CD1c-positive myeloid dendritic cell (primary cell): Measurements from ENCODE around the gene RSRC1.
"Not testable (repeated sequence)": the region's sequence is repeated elsewhere in the genome, so short reads cannot be mapped to it uniquely, and the experiment has no call there.

Experiments used
- DNase-seq: peaks from one replicate; pipeline ENCODE4 v3.0.0-alpha.2; 2016; ENCODE audit errors: extremely low spot score

Gene RSRC1

DNA sequence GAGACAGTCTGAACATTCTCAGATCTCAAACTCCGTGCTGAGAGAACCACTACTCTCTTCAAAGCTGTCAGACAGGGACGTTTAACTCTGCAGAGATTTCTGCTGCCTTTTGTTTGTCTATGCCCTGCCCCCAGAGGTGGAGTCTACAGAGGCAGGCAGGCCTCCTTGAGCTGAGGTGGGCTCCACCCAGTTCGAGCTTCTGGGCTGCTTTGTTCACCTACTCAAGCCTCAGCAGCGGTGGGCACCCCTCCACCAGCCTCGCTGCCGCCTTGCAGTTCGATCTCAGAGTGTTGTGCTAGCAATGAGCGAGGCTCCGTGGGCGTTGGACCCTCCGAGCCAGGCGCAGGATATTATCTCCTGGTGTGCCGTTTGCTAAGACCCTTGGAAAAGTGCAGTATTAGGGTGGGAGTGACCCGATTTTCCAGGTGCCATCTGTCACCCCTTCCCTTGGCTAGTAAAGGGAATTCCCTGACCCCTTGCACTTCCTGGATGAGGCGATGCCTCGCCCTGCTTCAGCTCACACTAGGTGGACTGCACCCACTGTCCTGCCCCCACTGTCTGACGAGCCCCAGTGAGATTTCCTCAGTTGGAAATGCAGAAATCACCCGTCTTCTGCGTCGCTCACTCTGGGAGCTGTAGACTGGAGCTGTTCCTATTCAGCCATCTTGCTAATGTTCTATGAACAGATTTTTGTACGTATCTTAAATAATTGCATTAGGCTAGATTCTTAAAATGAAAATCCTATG is 220.0 kb downstream of the RSRC1 start:
- not testable (repeated sequence) for DNase-seq

DNA sequence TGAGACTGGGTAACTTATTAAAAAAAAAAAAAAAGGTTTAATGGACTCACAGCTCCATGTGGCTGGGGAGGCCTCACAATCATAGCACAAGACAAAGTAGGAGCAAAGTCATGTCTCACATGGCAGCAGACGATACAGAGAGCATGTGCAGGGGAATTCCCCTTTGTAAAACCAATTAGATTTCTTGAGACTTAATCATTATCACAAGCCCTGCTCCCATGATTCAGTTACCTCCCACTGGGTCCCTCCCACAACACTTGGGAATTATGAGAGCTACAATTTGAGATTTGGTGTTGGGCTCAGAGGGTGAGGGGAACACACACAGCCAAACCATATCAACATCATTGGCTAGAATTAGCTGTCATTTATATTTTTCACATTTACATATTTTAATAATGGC is 221.0 kb downstream of the RSRC1 start:
- peak; percentile 19 for DNase-seq

GRCh38 chr3:158333736-158334135 is 223.8 kb downstream of the RSRC1 start:
- DNase-seq = peak; percentile 55

DNA sequence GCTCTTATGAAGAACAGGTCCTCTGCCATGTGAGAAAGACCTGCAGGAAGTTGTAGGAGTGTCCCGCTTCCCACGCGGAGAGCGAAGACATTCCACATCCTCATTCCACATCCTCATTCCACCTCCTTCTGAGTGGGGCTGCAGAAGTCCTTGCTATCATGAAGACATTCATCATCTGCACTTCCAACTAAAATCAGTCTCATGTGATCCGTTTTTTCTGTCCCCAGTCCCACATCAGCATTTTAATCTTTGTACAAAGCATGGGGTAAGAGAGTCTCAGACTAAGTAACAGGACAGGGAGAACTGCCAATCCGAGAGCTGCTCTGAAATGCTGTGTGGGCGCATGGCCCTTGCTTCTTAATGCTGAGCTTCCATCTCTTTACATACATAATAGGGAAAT is 227.2 kb downstream of the RSRC1 start:
- peak; percentile 94 for DNase-seq

DNA sequence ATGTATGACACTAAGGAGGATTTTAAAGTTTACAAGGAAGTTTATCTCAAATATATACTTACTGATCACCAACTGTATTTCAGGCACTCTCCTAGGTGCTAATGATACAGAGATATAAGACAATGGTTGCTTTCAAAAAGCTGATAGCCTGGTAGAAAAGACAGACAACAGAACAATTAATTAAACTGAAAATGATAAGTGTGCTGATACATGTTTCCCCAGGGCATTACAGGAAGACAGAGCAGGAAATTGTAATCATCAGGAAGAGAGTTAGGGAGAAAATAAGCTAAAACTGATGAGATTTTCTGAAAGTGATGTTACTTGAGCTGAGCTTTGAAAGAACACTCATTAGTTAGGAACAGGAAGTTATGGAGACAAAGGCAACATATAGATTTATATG is 229.7 kb downstream of the RSRC1 start:
- no peak for DNase-seq

GRCh38 chr3:158340951-158341350 is 231.1 kb downstream of the RSRC1 start:
- DNase-seq = not testable (repeated sequence)

- no peak for DNase-seq
These were observed 238.1 kb downstream of the RSRC1 start for GRCh38 chr3:158347966-158348365.

GRCh38 chr3:158350971-158351370 is 241.1 kb downstream of the RSRC1 start:
- no peak for DNase-seq

DNA sequence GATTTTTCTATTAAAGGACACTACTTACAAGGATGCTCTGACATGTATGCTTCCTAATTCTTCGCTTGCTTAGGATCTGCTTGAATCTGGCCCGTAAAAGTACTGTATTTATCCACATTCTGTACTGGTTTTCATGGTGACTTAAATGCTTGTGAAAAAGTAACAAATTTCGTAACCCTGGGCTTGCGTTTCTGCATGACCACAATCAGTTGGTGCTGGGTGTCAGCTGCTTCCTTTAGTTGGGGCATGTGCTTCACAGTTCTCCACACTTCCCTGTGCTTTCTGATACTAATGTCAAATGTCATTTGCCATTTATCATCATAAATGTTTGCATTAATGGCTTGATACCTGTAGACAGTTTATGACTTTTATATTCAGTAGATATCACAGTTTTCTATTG is 242.7 kb downstream of the RSRC1 start:
- peak; percentile 71 for DNase-seq

- no peak for DNase-seq
These were observed 244.8 kb downstream of the RSRC1 start for GRCh38 chr3:158354713-158355112.

- no peak for DNase-seq
These were observed 246.0 kb downstream of the RSRC1 start for GRCh38 chr3:158355623-158356588.

DNA sequence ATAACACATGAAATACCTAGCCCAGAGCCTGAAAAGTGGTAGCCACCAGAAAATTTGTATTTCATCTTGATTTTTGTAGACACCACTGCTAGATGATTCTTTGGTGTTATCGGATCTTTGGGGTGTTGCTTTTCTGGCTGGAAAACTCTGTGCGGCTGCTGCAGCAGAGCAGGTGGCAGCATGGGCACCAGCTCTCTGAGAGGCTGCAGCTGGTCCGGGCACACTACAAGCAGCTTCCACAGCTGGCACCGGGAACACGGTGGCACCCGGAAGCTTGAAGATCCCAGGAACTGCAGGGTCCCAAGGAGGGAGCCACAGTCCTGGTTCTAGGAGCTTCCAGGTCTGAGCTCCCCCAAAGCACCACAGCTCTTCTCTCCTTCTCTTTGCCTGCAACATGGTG is 249.4 kb downstream of the RSRC1 start:
- DNase-seq = no peak

DNA sequence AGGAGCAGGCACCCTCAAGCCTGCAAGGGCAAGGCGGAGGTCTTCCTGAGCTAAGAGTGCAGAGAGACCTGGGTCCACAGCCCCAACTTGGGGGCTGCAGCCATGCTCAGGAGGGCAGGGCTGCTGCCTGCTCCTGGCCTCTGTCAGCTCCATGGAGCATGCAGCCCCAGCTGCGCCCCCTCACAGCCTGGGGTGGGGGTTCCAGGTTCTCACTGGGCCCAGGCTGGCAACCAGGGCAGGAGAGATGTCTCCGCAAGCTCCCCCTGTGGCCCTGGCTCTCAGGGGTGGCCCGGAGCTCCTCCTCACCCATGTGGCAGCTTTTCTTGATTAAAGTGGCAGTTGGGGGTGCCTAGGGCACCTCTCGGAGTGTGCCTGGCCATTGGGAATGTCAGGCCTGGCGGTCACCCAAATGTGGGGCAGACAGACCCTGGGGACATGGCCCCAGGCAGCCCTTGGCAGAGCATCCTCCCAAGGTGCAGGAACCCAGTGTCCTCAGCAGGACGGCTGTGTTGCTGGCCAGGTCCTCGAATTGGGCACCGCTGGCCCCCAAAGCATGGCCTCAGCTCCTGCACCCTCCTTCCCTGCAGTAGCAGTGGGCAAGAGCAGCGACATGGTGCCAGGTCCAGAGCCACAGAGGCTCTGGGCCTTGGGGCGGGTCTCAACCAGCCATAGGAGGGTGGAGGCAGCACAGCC is 251.0 kb downstream of the RSRC1 start:
- DNase-seq = no peak

DNA sequence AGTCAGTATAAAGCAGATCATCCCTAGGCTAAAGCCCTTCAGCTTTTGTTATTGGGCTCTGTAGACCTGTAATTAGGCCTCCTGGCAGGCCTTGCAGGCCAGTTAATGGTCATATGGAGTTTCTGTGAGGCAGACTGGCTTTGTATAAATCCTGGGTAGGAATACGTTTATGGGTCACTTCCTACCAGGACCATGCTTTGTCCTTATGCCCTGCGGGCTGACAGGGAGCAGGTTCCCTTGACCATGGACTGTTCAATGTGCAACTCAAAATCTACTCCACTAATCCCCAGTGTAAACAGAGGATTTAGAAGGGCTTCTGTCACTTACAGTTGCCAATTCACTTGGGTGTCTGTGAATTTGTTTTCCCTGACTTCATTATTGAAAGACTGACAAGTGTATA is 258.4 kb downstream of the RSRC1 start:
- no peak for DNase-seq

- no peak for DNase-seq
These were observed 259.4 kb downstream of the RSRC1 start for GRCh38 chr3:158369279-158369678.

- DNase-seq = no peak
These were observed 269.6 kb downstream of the RSRC1 start for GRCh38 chr3:158379517-158379916.

DNA sequence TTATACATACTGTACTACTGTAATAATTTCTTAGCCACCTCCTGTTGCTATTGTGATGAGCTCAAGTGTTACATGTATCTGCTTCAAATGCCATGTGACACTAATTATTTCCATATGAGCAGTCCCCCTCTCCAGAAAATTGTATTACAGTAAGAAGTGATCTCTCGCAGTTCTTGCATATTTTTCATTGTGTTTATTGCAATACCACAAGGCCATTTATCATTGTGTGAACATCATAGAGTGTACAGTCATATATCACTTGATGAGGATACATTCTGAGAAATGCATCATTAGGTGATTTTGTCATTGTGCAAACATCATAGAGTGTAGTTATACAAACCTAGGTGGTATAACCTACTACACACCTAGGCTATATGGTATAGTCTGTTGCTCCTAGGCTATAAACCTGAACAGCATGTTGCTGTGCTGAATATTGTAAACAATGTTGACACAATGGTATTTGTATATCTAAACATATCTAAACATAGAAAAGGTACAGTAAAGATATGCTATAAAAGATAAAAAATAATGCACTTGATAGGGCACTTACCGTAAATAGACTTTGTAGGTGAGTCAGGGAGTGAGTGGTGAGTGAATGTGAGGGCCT is 271.5 kb downstream of the RSRC1 start:
- no peak for DNase-seq

DNA sequence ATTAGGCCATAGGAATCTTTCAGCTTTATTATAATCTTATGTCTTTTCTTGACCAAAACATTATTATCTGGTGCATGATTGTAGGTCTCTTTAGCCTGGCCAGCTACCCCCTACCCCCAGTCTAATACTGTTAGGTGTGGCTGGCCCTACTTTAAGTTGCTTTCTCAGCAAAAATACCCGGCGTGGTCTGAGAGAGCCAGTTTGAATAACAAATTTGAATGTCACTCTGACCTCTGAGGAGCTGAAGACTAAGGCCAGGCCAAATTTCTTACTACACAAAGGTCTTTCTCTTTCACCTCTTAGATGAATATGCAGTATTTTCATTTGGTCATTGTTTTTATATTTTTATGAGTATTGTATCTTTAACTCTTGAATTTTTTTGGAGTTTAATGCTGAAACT is 272.6 kb downstream of the RSRC1 start:
- no peak for DNase-seq

- no peak for DNase-seq
These were observed 274.1 kb downstream of the RSRC1 start for GRCh38 chr3:158384019-158384418.

GRCh38 chr3:158395421-158395820 is 285.5 kb downstream of the RSRC1 start:
- no peak for DNase-seq

- no peak for DNase-seq
These were observed 292.7 kb downstream of the RSRC1 start for GRCh38 chr3:158402590-158402989.

GRCh38 chr3:158403013-158403412 is 293.1 kb downstream of the RSRC1 start:
- no peak for DNase-seq
